Fibroblast of skin of right biceps (primary cell): ENCODE data around the gene ZNF700.
A peak's percentile ranks its signal among the peaks of the same experiment; 100 is the strongest.
"Not testable (repeated sequence)": the region's sequence is repeated elsewhere in the genome, so short reads cannot be mapped to it uniquely, and the experiment has no call there.

Source experiments
- DNase-seq: peaks from one replicate; pipeline ENCODE4 v3.0.0-alpha.2; 2013

Gene ZNF700

GRCh38 chr19:11991921-11992320 lies 67.0 kb downstream of the ZNF700 start:
- DNase-seq, result not testable (repeated sequence)

- DNase-seq, result peak; percentile 56
Measured at GRCh38 chr19:11995174-11995573, 70.3 kb downstream of the ZNF700 start.
